Fibroblast of skin of abdomen (primary cell): ENCODE measurements around the gene ALDH4A1.
"Not testable (repeated sequence)": the region's sequence is repeated elsewhere in the genome, so short reads cannot be mapped to it uniquely, and the experiment has no call there.

Source experiments
- DNase-seq: peaks from one replicate; pipeline ENCODE4 v3.0.0-alpha.2; 2013

The ALDH4A1 gene

DNA sequence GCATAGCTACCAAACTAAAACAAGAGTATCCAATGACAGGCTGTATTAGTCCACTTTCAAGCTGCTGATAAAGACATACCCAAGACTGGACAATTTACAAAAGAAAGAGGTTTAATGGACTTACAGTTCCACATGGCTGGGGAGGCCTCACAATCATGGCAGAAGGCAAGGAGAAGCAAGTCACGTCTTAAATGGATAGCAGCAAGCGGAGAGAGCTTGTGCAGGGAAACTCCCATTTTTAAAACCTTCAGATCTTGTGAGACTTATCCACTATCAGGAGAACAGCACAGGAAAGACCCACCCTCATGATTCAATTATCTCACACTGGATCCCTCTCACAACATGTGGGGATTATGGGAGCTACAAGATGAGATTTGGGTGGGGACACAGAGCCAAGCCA, 54.6 kb downstream of the ALDH4A1 start:
- not testable (repeated sequence) for DNase-seq

DNA sequence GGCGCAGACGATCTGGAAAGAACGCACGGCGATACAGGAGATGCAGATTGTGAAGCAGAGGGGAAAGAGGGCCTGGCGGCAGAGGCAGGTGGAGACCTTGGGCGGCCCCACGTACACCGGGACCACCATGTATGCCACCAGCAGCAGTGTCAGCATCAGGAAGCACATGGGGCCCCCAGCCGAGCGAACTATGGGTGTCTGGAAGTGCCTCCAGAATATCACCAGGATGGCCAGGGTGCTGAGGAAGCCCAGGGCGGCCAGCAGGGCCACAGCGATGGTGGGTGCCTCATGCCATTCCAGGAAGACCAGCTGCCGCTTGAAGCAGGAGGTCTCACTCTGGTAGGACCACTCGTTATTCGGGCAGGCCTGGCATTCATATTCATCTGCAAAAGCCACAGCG, 62.2 kb downstream of the ALDH4A1 start:
- DNase-seq, result no peak

GRCh38 chr1:18836654-18837053, 65.7 kb downstream of the ALDH4A1 start:
- DNase-seq, result no peak

DNA sequence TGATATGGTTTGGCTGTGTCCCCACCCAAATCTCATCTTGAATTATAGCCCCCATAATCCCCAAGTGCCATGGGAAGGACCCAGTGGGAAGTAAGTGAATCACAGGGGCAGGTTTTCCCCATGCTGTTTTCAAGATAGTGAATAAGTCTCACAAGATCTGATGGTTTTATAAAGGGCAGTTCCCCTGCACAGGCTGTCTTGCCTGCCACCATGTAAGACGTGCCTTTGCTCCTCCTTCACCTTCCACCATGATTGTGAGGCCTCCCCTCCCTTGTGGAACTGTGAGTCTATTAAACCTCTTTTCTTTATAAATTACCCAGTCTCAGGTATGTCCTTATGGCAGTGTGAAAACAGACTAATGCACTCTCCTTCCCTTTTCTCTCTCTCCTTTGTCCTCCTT, 70.0 kb downstream of the ALDH4A1 start:
- DNase-seq, result not testable (repeated sequence)

GRCh38 chr1:18831656-18832055, 70.7 kb downstream of the ALDH4A1 start:
- DNase-seq, result no peak

- no peak for DNase-seq
Measured at GRCh38 chr1:18830596-18830995, 71.8 kb downstream of the ALDH4A1 start.

GRCh38 chr1:18829671-18830070, 72.7 kb downstream of the ALDH4A1 start:
- DNase-seq, result no peak

GRCh38 chr1:18828224-18828623, 74.1 kb downstream of the ALDH4A1 start:
- DNase-seq, result no peak

GRCh38 chr1:18823438-18823837, 78.9 kb downstream of the ALDH4A1 start:
- DNase-seq, result no peak
